ENCODE measurements around the gene IFITM1. TPM values are rescaled to one million over a fixed set of nuclear protein-coding genes. Genes with fewer than 3 reads are reported as not detected.

The IFITM1 gene
- total and polyA plus RNA-seq, 2 of the 4 experiments (the other 2 are of a cell fraction), result 24.2 to 68.9 TPM

DNA sequence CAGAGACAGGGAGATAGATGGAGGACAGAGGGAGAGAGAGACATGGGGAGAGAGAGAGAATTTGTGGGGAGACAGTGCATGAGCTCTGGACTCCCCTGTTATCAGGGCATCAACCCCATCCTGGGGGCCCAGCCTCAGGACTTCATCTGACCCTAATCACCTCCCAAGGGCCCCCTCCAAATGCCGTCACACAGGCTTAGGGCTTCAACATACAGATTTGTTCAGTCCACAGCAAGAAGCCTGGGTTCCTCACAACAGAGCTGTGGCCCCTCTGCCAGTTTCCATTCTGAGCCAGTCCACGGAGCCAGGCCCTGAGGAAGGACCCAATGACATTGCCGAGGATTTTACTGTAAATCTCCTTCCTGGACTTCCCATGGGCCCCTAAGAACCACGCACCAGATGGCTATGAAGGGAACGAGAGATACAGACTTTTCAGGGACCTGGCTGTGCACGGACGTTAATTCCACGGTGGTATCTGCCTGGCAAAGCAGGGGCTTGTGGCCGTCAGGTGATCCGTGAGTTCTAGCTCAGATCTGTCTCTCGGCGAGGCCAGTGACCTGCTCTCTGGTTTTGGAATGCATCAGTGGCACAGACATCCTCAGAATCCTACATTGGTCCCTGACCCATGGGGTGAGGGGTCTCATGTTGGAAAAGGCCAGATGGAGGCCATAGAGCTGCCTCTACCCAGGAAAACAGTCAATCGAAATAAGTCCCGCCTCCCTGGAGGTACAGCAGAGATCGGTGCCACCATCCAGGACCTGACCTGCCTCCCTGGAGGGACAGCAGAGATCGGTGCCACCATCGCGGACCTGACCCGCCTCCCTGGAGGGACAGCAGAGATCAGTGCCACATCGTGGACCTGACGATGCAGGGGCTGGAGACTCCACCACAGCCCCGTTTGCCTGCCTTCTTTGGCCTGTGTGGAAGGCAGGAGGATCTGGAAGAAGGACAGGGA is 46.8 kb downstream of the IFITM1 start:
- in situ Hi-C loops (cut with MboI; ENCODE audit: low sequenced_read_pairs), result no loop called here
- Histone ChIP-seq H2AK5ac (ENCODE audit: low read depth, low read length) (no peak overlapping the region), H3K56ac (ENCODE audit: extremely low read depth, insufficient read depth, low read length) (no peak overlapping the region), H3K27me3 (ENCODE audit: control insufficient read depth, insufficient read depth, low read length) (peaks cover 18% of the 10 kb centered on the region), H2AFZ (replicated peaks; ENCODE audit: low read length, poor library complexity) (no peak overlapping the region), H3K4ac (ENCODE audit: low read depth, low read length) (no peak overlapping the region), H3K23ac (ENCODE audit: low read depth, low read length) (no peak overlapping the region), H3K4me1 (ENCODE audit: control insufficient read depth, insufficient read depth, low read length) (peaks cover 2% of the 10 kb centered on the region), H2BK20ac (ENCODE audit: low read depth, low read length) (no peak overlapping the region), H4K20me1 (ENCODE audit: insufficient read depth, low read length) (no peaks in the 10 kb centered on the region; the same call in 1 of the 2 replicates), H3K79me1 (ENCODE audit: low read depth in 1 of 2, low read length in 2 of 2) (peaks cover 0 to 8% of the 10 kb centered on the region in 2 experiments; a peak in 1 of 4 replicates), H3K9me3 (ENCODE audit: control insufficient read depth, insufficient read depth, low read length) (peaks cover 2% of the 10 kb centered on the region; the same call in 1 of the 2 replicates), H3K9ac (ENCODE audit: low read depth, low read length) (no peak overlapping the region), H3K9me1 (ENCODE audit: insufficient read depth, low read length) (peaks cover 17% of the 10 kb centered on the region), H3K4me3 (ENCODE audit: insufficient read depth, low read depth, low read length) (no peak overlapping the region), H2BK5ac (ENCODE audit: low read depth, low read length, poor library complexity, severe bottlenecking) (no peak overlapping the region), H4K5ac (ENCODE audit: low read depth, low read length) (no peak overlapping the region), H3K18ac (ENCODE audit: low read depth, low read length) (no peak overlapping the region), H3K27ac (ENCODE audit: insufficient read depth, low read length) (no peak overlapping the region), H2AK9ac (replicated peaks; ENCODE audit: low read depth, low read length, poor library complexity) (no peak overlapping the region), H3K14ac (replicated peaks; ENCODE audit: low read depth, low read length) (no peak overlapping the region), H2BK120ac (ENCODE audit: low read depth, low read length) (no peak overlapping the region), H3K4me2 (ENCODE audit: low read depth, low read length) (no peak overlapping the region), H4K8ac (ENCODE audit: low read depth in 2 of 2, low read length in 2 of 2) (no peak overlapping the region), H2BK15ac (ENCODE audit: low read depth, low read length) (no peak overlapping the region), H3K36me3 (ENCODE audit: control insufficient read depth, insufficient read depth, low read length) (no peaks in the 10 kb centered on the region), H4K91ac (ENCODE audit: insufficient read depth, low read depth, low read length) (no peak overlapping the region)
- no peak for ATAC-seq (ENCODE audit: low read depth)
- 74% methylated on average over 12 of the region's 22 CpGs; no CpG with 5 or more reads in 1 of the 2 experiments for WGBS, 2 experiments (ENCODE audit: extremely low coverage in 2 of 2, insufficient read length in 1 of 2)
- no TSS peak for BruUV-seq (replicated peaks)
- ChIA-PET POLR2A (ENCODE audit: unreplicated experiment) (no interaction called here), CTCF (no interaction called here)
- dilution Hi-C loops (cut with HindIII; ENCODE audit: low sequenced_read_pairs, unreplicated experiment), result no loop called here
- intact Hi-C loops (cut with micrococcal nuclease), result loop anchor here (10.0 kb wide), 1 partner anchor 84 kb away; the partner anchor contains the start of gene ANO9
- DNase-seq, result no peak
- TF ChIP-seq MAZ (IDR thresholded peaks at IDR 0.05; ENCODE audit: borderline replicate concordance, low read depth, low read length) (no peak), FOS (IDR thresholded peaks at IDR 0.05; ENCODE audit: low read depth, low read length) (no peak), RFX5 (IDR thresholded peaks at IDR 0.05; ENCODE audit: low read depth, low read length) (no peak), MAFK (IDR thresholded peaks at IDR 0.05; ENCODE audit: low read depth, low read length) (no peak), BHLHE40 (IDR thresholded peaks at IDR 0.05; ENCODE audit: low read depth, low read length) (no peak), CHD1 (IDR thresholded peaks at IDR 0.05; ENCODE audit: low read depth, low read length) (no peak), CEBPB (IDR thresholded peaks at IDR 0.05; ENCODE audit: low read depth, low read length) (no peak)

Measured in IMR-90 (cell line).